ENCODE data around the gene FYTTD1.

FYTTD1 gene

GRCh38 chr3:197801891-197802778, 52.5 kb downstream of the FYTTD1 start:
- H3K4me3 ChIP-seq (ENCODE audit: low read depth, low read length), result no peak overlapping the region
- peak; percentile 86 for DNase-seq (ENCODE audit: low read depth)
- TF ChIP-seq CTCF (IDR thresholded peaks at IDR 0.05; ENCODE audit: insufficient read depth, low read depth, low read length, missing control alignments), result peak; percentile 44

GRCh38 chr3:197802779-197803459, 53.2 kb downstream of the FYTTD1 start:
- peak; percentile 13 for TF ChIP-seq CTCF (IDR thresholded peaks at IDR 0.05; ENCODE audit: insufficient read depth, low read depth, low read length, missing control alignments)
- H3K4me3 ChIP-seq (ENCODE audit: low read depth, low read length), result no peak overlapping the region
- DNase-seq (ENCODE audit: low read depth), result no peak

GRCh38 chr3:197804511-197804910, 54.8 kb downstream of the FYTTD1 start:
- no peak for TF ChIP-seq CTCF (IDR thresholded peaks at IDR 0.05; ENCODE audit: insufficient read depth, low read depth, low read length, missing control alignments)
- no peak overlapping the region for H3K4me3 ChIP-seq (ENCODE audit: low read depth, low read length)
- no peak for DNase-seq (ENCODE audit: low read depth)

GRCh38 chr3:197807969-197808587, 58.4 kb downstream of the FYTTD1 start:
- H3K4me3 ChIP-seq (ENCODE audit: low read depth, low read length), result no peak overlapping the region
- no peak for DNase-seq (ENCODE audit: low read depth)
- TF ChIP-seq CTCF (IDR thresholded peaks at IDR 0.05; ENCODE audit: insufficient read depth, low read depth, low read length, missing control alignments), result no peak

GRCh38 chr3:197809356-197810020, 59.8 kb downstream of the FYTTD1 start:
- no peak for TF ChIP-seq CTCF (IDR thresholded peaks at IDR 0.05; ENCODE audit: insufficient read depth, low read depth, low read length, missing control alignments)
- no peak overlapping the region for H3K4me3 ChIP-seq (ENCODE audit: low read depth, low read length)
- DNase-seq (ENCODE audit: low read depth), result no peak

- H3K4me3 ChIP-seq (ENCODE audit: low read depth, low read length), result no peak overlapping the region
- no peak for DNase-seq (ENCODE audit: low read depth)
- TF ChIP-seq CTCF (IDR thresholded peaks at IDR 0.05; ENCODE audit: insufficient read depth, low read depth, low read length, missing control alignments), result no peak
Observed at GRCh38 chr3:197810901-197811300, 61.2 kb downstream of the FYTTD1 start.
